Stimulated activated CD8-positive, alpha-beta memory T cell treated with anti-CD3 and anti-CD28 coated beads, Interleukin-7, amount 100 ng/mL, for 4 hours (primary cell): Measurements from ENCODE around the gene OLFML1.

Experiments used
- DNase-seq, 2 donors: peaks; one replicate each; pipeline ENCODE4 v3.0.0-alpha.2; 2020; ENCODE audit warnings: low read depth in 2 of 2

The OLFML1 gene

DNA sequence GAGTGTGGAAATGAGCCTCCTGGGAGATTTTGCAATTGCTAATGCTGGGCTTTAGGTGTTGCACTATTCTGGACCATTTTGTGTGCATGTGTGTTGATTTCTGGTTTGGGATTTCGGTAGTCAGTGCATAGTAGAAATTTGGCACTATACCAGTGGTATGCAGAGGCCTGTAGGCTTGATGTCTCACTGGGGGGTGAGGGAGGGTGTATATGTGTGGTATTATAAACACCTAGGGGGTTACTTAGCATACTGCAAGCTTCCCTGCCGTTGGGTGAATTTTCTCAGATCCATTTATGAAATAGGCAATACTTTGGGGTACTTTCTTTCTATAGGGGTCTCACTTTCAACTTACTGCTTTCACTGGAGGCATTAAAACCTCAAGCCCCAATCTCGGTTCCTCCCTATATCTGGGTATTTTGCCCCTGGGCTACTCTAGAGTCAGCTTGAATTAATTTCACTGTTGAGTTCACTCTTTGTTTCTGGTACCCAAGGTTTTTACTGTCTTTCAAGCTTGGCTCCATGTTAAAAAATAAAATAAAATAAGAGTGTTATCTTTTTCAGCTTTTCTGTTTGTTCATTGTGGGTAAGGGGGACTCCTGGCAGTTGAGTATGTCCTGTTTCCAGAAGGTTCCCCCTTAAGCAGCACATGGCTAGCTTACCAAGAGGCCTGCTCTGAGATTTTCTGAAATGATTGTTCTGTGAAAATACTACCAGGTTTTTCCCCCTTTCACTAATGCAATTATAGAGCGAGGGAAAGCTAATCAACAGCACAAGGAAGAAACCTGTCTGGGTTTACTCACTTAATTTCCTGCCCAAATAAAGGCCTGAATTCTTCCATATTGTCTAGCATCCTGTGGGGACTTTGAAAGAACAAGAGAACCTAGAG, 74.3 kb downstream of the OLFML1 start:
- no peak for DNase-seq
